ENCODE results near the gene STAT5B. TPM values are rescaled to one million over a fixed set of nuclear protein-coding genes. Genes with fewer than 3 reads are reported as not detected.

The STAT5B gene
- total and polyA plus RNA-seq, 2 experiments from 2014 or later, result 13.8 to 23.5 TPM

- Histone ChIP-seq H3K4me2 (ENCODE audit: unreplicated experiment) (no peak overlapping the region), H3K36me3 (ENCODE audit: low read depth) (peaks cover 14% of the 10 kb centered on the region), H3F3A (ENCODE audit: insufficient read depth) (no peaks in the 10 kb centered on the region), H3K4me3 (no peak overlapping the region), H3K27me3 (replicated peaks; ENCODE audit: insufficient read depth) (no peaks in the 10 kb centered on the region), H4K20me1 (ENCODE audit: insufficient read depth) (no peaks in the 10 kb centered on the region), H3K9me3 (ENCODE audit: low read depth) (no peaks in the 10 kb centered on the region), H2AFZ (no peak overlapping the region), H3K9ac (no peak overlapping the region), H3K27ac (no peak overlapping the region), H3K9me2 (ENCODE audit: insufficient read depth) (no peaks in the 10 kb centered on the region), H3K4me1 (ENCODE audit: insufficient read depth) (no peaks in the 10 kb centered on the region), H3K79me2 (ENCODE audit: insufficient read depth) (no peaks in the 10 kb centered on the region)
- no peak for DNase-seq
- in situ Hi-C loops (cut with MboI), result no loop called here
- TF ChIP-seq EZH2 (IDR thresholded peaks at IDR 0.05; ENCODE audit: insufficient read depth, poor library complexity, severe bottlenecking) (no peak), EZH2phosphoT487 (IDR thresholded peaks at IDR 0.05; ENCODE audit: insufficient read depth, low read depth) (no peak)
- 96% methylated on average over 2 of the region's 2 CpGs for WGBS, 2 experiments (ENCODE audit: low coverage in 1 of 2, low lambda C conversion rate in 2 of 2, missing lambda C conversion rate in 2 of 2)
These were observed 72.8 kb downstream of the STAT5B start for GRCh38 chr17:42203354-42203753.

- Histone ChIP-seq H3K27ac (no peak overlapping the region), H3K79me2 (ENCODE audit: insufficient read depth) (no peaks in the 10 kb centered on the region), H3K9me2 (ENCODE audit: insufficient read depth) (no peaks in the 10 kb centered on the region), H3K36me3 (ENCODE audit: low read depth) (peaks cover 12% of the 10 kb centered on the region), H3K4me2 (ENCODE audit: unreplicated experiment) (no peak overlapping the region), H3K9ac (no peak overlapping the region), H3K9me3 (ENCODE audit: low read depth) (no peaks in the 10 kb centered on the region), H3K4me1 (ENCODE audit: insufficient read depth) (no peaks in the 10 kb centered on the region), H2AFZ (no peak overlapping the region), H3F3A (ENCODE audit: insufficient read depth) (no peaks in the 10 kb centered on the region), H3K27me3 (replicated peaks; ENCODE audit: insufficient read depth) (no peaks in the 10 kb centered on the region), H3K4me3 (no peak overlapping the region), H4K20me1 (ENCODE audit: insufficient read depth) (no peaks in the 10 kb centered on the region)
- no peak for TF ChIP-seq EZH2phosphoT487 (IDR thresholded peaks at IDR 0.05; ENCODE audit: insufficient read depth, low read depth)
- TF ChIP-seq EZH2 (IDR thresholded peaks at IDR 0.05; ENCODE audit: insufficient read depth, poor library complexity, severe bottlenecking), result no peak
- DNase-seq, result no peak
- 93 to 100% methylated on average over 5 of the region's 5 CpGs for WGBS, 2 experiments (ENCODE audit: low coverage in 1 of 2, low lambda C conversion rate in 2 of 2, missing lambda C conversion rate in 2 of 2)
- in situ Hi-C loops (cut with MboI), result no loop called here
These were observed 73.5 kb downstream of the STAT5B start for GRCh38 chr17:42202696-42203095.

DNA sequence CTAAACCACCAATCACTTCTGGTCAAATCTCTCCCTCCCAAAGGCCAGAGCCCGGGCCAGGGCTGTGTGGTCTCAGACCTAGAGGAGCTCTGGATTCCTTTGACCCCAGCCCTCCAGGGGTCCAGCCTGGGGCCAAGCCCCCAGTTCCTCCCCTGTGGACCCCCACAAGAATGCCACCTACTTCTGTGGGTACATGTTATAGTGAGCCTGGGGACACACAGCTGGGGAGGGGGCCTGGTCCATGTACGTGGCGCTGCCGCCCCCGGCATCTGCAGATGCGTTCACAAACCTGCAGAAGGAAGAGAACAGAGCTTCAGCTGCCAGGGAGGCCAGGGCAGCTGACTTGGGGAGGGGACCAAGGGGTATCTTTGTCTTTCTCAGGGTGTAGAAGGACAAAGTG lies 74.0 kb downstream of the STAT5B start:
- no peak overlapping the region for H3K4me3 ChIP-seq
- H3K9me3 ChIP-seq (ENCODE audit: low read depth), result no peaks in the 10 kb centered on the region
- 93 to 94% methylated on average over 6 of the region's 6 CpGs for WGBS, 2 experiments (ENCODE audit: low coverage in 1 of 2, low lambda C conversion rate in 2 of 2, missing lambda C conversion rate in 2 of 2)
- H3K9ac ChIP-seq, result no peak overlapping the region
- H3K4me2 ChIP-seq (ENCODE audit: unreplicated experiment), result no peak overlapping the region
- H4K20me1 ChIP-seq (ENCODE audit: insufficient read depth), result no peaks in the 10 kb centered on the region
- H3F3A ChIP-seq (ENCODE audit: insufficient read depth), result no peaks in the 10 kb centered on the region
- H3K36me3 ChIP-seq (ENCODE audit: low read depth), result peaks cover 7% of the 10 kb centered on the region
- in situ Hi-C loops (cut with MboI), result no loop called here
- H3K79me2 ChIP-seq (ENCODE audit: insufficient read depth), result no peaks in the 10 kb centered on the region
- no peaks in the 10 kb centered on the region for H3K4me1 ChIP-seq (ENCODE audit: insufficient read depth)
- H3K27me3 ChIP-seq (replicated peaks; ENCODE audit: insufficient read depth), result no peaks in the 10 kb centered on the region
- H3K27ac ChIP-seq, result no peak overlapping the region
- no peak overlapping the region for H2AFZ ChIP-seq
- no peaks in the 10 kb centered on the region for H3K9me2 ChIP-seq (ENCODE audit: insufficient read depth)
- TF ChIP-seq EZH2 (IDR thresholded peaks at IDR 0.05; ENCODE audit: insufficient read depth, poor library complexity, severe bottlenecking) (no peak), EZH2phosphoT487 (IDR thresholded peaks at IDR 0.05; ENCODE audit: insufficient read depth, low read depth) (no peak)
- no peak for DNase-seq

- no peak overlapping the region for H3K4me2 ChIP-seq (ENCODE audit: unreplicated experiment)
- TF ChIP-seq EZH2 (IDR thresholded peaks at IDR 0.05; ENCODE audit: insufficient read depth, poor library complexity, severe bottlenecking) (no peak), EZH2phosphoT487 (IDR thresholded peaks at IDR 0.05; ENCODE audit: insufficient read depth, low read depth) (no peak)
- in situ Hi-C loops (cut with MboI), result no loop called here
- H2AFZ ChIP-seq, result no peak overlapping the region
- DNase-seq, result no peak
- H3K9ac ChIP-seq, result no peak overlapping the region
- no peaks in the 10 kb centered on the region for H4K20me1 ChIP-seq (ENCODE audit: insufficient read depth)
- no peak overlapping the region for H3K27ac ChIP-seq
- no peaks in the 10 kb centered on the region for H3K4me1 ChIP-seq (ENCODE audit: insufficient read depth)
- H3K9me2 ChIP-seq (ENCODE audit: insufficient read depth), result no peaks in the 10 kb centered on the region
- H3F3A ChIP-seq (ENCODE audit: insufficient read depth), result no peaks in the 10 kb centered on the region
- no peak overlapping the region for H3K4me3 ChIP-seq
- H3K36me3 ChIP-seq (ENCODE audit: low read depth), result peaks cover 5% of the 10 kb centered on the region; the same call in 1 of the 2 replicates
- 89 to 90% methylated on average over 10 of the region's 10 CpGs for WGBS, 2 experiments (ENCODE audit: low coverage in 1 of 2, low lambda C conversion rate in 2 of 2, missing lambda C conversion rate in 2 of 2)
- no peaks in the 10 kb centered on the region for H3K27me3 ChIP-seq (replicated peaks; ENCODE audit: insufficient read depth)
- H3K9me3 ChIP-seq (ENCODE audit: low read depth), result no peaks in the 10 kb centered on the region
- no peaks in the 10 kb centered on the region for H3K79me2 ChIP-seq (ENCODE audit: insufficient read depth)
These were observed 74.8 kb downstream of the STAT5B start for GRCh38 chr17:42201458-42201772.
